NCI-H2171 treated with DMSO at 0.1 percent for 48 hours (cell line): Measurements from ENCODE around the gene CX3CR1.
"Not testable (repeated sequence)": the region's sequence is repeated elsewhere in the genome, so short reads cannot be mapped to it uniquely, and the experiment has no call there.

Source experiments
- DNase-seq: peaks from one replicate; lab custom pipeline; 2025; lab: John Stamatoyannopoulos, UW

CX3CR1 gene

DNA sequence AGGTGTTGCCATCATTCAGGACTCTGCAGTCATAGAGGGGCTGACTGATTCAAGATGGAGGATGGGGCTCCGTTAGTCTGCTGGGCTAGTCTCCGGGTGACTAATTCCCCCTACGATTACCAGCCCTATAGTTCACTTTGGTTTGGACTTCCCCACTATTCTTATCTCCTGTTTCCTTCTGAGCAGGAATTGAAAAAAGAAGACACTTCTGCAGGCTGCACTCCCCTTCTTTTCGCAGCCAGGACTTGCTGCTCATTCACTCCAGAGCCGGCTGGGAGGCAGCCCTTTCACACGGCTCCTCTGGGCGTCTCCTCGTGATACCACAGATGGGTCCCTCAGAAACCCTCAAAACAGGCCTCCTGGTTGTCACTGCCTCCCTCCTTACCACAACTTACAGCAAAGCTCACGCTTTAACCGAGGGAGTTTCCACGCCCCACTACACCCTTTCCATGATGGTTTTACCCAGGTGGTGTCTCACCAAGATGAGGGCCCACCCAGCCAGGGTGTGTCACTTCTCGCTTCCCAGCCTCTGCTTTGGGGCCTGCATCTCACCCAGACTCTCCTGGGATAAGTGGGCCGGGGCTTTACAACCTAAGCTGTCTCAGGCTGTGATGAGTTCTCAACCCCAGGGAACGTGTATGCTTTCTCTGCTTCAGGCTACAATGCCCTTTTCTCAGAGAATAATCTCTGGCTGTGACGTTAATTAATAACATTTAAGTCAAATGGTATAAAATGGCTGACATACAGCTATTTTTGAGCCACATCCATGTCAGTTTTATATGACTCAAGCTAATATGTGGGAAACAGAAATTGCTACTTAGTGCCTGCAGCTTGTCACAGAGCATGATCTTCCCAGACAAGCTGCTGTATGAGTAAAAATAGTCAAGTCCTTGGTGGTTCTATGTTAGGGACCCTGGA is 11.9 kb downstream of the CX3CR1 start:
- no peak for DNase-seq

DNA sequence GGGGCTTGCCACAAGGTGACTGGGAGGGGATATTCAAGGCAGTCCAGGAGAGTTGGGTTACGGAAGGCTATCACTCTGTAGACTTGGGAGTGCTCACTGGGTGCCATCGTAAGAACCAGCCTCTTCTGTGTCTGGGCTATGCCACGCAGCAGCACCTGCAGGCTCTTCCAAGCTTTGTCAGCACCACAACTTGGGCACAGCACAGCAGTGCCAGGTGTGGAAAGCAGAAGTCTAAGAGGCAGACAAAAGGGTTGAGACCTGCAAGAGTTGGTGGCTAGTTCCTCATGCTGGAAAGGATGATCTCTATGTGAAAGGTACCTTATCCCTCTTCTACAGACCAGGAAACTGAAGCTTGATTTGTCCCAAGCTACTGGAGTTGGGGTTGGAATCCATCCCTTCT is 15.8 kb downstream of the CX3CR1 start:
- DNase-seq: no peak

DNA sequence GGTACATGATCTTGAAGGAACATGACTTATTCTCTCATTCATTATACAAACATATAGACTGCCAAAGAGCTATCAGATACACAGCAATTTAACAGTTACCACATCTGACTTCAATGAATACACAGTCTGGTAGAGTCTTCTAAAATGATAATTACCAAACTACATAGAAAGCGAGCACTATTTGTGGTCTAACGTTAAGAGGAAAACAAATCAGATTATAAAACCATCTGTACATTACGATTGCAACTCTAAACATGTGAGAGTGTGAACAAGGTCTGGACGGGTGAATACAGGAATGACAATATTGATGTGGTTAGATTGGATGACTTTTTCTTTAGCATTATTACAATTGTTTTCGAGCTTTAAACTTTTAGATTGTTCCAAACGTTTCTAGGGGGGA is 16.3 kb downstream of the CX3CR1 start:
- DNase-seq: no peak

DNA sequence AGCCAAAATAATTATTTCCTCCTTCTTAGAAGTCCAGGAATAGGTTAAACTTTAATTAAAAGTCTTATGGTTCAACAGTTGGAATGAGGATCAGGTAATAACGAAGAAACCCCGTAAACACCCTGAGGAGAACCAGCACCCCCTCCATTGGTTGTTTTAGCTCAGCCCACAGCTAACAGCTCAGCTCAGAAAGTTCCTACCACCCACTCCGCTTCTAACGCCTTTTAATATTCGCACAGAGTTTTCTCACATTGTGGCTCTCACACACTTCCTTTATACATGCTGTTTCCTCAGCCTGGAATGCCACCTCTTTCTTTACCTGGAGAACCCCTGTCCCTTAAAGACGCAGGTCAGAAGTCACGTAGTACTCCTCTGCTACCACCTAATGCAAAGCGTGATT is 17.0 kb downstream of the CX3CR1 start:
- DNase-seq: no peak

DNA sequence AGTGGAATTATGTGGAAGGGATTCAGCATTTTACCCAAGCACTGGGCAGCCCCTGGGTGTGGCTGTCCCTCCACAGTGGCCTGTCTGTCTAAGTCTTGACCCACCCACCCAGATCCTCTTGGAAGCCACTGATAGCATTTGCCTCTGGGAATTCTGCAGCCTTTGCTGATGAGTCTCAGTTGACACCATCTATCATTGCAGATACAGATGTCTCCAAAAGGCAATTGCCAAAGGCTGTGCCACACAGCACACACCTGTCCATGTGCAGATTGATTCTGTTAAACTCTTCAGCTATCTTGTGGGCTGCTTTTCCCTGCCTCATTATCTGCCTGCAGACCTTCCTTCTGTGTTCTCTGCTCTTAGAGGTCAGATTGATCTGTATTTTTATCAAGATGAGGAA is 18.1 kb downstream of the CX3CR1 start:
- DNase-seq: no peak

DNA sequence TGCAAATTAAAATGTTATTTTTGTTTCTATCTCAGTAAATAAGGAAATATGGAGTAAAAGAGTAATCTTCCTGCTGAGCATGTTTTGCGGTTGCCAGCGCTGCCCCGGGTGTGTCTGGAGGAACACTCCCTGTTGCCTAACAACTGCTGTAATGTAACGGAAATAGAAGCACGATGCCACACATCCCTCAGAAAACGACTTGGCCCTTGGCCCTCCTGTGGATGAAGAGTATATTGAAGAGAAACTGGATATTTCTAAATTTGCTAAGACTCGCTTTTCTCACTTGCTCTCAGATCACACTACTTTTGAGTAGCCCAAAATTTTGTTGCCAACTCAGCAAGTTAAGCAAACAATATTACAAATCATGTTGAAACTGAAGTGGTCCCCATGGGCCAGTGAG is 18.9 kb downstream of the CX3CR1 start:
- DNase-seq: peak; percentile 45

DNA sequence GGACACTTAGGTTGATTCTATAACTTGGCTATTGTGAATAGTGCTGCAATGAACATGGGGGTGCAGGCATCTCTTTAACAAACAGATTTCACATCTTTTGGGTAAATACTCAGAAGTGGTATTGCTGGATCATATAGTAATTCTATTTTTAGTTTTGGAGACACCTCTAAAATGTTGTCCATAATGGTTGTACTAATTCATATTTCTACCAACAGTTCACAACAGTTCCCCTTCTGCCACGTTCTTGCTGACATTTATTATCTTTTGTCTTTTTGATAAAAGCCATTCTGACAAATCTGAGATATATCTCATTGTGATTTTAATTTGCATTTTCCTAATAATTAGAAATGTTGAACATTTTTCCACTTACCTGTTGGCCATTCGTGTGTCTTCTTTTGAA is 19.5 kb downstream of the CX3CR1 start:
- DNase-seq: no peak

DNA sequence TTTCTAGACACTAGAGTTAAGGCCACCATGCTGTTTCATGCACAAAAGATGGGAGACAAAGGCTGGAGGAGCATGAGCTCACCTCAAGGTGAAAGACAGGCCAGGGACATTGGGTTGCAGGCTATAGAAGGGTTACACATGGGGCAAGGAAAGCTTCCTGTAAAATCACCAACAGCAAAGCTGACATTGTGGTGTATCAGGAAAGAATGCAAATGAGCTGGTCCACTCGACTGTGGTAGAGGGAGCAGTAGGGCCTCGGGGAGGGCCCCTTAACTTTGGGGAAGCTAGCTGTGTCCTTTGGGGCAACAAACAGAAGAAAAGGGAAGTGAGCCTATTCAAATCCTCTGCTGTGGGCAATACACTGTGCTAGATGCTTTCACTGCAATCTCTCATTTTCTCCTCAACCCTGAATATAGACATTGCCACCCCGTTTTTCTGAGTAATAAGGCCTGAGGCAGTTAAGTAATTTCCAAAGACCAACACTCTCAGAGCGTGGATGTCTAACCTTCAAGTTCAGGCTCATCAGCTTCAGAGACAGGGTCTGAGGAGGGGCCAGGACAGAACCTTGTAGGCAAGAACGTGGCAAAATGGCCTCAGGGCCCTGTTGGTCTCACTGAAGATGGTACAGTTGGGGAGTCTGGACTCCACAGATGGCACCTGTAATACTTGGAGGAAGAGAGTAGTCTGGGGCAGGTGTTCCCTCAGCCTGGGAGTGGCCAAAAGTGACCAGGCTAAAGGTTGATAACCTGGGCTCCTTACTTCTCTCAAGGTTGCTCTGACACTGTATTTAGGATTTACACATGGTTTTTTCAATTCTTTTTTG is 24.1 kb downstream of the CX3CR1 start:
- DNase-seq: no peak

DNA sequence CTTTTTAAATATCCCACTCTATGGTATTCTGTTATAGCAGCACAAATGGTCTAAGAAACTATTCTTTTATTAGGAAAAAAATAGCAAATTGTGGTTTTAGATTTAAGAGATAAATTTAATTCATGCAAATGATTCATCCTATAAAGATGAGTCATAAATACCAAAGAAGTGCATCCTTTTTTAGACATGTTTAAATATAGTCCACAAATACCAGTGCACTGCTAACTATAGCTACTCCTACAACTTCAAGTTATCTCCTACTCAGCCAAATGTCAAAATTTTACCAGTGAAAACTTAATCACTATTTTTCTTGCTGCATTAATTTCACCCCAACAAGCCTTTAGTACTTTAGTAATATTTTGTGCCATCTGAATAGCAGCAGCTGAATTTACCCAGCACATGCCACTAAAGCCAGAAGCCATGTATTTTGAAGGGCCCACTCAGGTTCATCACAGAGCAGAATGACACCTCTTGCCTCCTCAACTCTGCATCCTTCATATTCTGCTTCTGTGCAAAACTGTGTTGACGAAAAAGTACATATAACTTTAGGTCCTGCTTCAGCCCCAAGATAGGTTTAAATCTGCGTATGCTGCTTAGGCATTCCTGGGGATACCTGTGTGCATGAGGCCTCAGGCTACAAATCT is 24.9 kb downstream of the CX3CR1 start:
- no peak for DNase-seq

DNA sequence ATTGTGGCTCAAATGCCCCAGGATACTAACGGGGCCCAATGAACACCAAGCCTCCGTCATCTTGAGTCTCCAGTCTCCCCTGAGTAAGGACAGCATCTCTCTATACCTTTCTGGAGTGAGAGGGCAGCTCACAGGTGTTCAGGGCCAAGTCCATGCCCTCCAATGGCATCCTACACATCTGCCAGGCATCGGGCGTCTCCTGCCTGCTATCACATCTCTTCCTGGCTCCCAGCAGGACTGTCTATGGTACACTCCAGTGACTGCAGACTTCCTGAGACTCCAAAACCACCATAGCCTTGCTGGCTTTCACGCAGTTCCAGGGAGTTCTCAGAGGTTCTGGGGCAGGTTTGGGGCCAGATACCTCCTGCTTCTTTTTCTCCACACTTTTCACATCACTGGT is 28.3 kb downstream of the CX3CR1 start:
- no peak for DNase-seq

DNA sequence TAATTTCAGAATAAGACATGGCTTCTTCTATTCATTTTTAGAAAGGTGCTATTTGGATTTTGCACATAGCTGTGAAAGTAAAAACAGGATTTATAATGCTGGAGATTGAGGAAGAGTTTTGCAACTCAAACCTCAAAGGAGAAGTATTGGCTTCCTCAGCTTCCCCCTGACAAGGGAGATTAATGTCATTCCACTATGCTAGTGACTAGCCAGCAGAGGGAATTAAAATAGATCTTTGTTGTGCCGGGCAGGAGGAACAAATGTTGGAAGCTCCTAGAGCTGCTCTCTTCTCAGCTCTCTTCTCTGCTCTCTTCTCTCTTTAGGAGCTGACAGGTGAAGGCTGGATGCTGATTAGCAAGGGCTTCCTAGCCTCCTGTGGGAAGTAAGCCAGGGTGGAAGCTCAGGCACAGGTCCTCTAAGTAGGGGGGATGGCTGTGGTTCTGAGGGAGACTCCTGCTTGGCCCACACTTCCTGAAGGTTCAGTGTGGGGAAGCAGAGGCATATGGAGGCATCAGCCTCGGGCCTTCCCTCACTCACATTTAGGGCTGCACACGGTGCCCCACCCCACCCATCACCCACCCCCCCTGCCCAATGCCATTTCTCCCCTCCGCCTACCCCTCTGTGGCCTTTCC is 29.6 kb downstream of the CX3CR1 start:
- no peak for DNase-seq

DNA sequence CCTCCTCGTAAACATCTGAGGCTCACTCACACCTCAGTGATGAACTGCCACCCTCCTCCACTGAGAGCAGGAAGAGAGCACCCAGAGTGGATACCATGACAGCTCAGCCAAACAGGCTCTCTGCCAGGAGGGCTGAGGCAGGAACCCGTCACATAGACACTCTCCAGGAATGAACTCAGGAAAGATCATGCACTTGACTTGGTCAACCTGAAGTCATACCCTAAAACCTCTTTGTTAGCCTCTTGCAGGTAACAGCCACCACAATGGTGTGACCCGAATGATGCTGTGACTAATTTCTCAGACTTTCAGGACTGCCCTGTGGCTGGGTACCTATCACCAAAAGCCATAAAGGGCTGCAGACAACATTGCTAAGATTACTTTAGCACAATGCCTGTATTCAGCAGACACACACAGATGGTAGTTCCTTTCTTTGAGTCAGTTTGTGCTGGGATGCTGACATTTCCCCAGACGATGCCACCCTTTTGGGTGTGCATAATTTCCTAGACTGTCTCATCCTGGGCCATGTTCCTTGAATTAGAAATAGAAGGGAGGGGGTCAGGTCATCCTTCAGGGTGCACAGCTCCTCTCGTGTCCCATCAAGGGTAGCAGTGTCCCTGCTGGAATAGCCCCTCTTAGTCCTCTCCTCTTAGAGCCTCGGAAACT is 30.3 kb downstream of the CX3CR1 start:
- DNase-seq: no peak

DNA sequence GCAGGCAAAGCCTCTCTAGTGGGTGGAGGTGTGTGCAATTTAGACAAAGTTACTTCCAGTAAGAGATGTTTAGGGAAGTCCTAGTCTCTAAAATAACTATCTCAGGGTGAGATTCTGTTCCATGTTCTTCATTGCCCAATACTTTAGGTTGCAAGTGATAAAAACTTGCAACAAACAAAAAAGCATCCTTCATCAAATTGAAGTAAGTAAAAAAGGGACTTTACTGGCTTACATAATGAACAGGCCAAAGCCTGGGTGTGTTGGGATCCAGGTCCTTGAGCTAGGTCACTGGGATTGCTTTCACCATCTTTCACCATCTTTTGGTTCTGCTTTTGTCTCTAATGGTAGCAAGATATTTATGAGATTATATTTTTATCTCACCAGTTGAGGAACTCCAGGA is 38.3 kb downstream of the CX3CR1 start:
- DNase-seq: no peak

DNA sequence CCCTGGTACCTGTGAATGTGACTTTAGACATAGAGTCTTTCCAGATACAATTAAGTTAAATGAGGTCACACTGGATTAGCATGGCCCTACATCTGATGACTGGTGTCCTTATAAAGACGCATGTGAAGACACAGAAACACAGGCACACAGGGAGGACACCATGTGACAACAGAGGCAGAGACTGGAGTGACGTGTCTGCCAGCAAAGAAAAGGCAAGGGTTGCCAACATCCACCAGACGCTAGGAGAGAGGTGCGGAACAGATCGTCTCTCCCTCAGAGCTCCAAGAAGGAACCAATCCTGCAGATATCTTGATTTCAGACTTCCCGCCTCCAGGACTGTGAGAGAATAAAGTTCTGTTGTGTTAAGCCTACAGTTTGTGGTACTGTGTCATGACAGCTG is 42.8 kb downstream of the CX3CR1 start:
- DNase-seq: no peak

DNA sequence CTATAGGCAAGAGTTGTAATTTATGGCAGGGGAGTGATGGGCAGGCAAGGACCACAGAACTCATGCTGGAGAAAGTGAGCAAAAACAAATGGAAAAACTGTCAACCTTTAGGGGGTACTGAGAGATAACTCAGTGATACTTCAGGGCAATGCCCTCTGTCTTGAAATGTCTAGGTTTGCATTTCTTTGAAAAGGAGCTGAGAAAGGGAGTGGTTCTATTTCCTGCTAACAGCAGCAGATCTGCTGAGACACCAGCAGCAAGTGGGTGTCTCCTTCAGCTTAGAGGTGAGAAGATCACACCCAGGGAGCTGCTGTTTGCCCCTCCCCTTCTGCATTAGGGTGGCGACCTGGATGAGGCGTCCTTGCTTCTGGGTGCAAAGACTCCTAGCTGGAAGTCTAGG is 45.2 kb downstream of the CX3CR1 start:
- no peak for DNase-seq

DNA sequence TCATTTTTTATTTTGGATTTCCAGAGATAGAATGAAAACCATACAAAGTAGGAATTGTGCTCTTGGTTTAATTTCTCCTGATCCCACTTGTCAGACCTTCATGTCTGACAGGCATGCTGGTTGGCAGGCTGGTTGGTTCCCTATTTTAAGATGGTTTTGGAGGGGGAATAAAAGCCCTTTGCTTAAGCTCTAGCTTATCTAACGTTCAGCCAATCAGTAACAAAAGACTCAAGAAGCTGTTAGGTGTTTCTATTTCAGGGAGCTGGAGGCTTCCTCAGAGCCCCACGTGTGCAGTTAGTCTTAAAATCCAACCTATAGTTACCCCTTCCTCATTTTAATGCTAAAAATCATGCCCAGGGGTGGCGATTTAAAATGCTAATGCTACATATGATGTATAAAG is 47.0 kb downstream of the CX3CR1 start:
- DNase-seq: no peak

DNA sequence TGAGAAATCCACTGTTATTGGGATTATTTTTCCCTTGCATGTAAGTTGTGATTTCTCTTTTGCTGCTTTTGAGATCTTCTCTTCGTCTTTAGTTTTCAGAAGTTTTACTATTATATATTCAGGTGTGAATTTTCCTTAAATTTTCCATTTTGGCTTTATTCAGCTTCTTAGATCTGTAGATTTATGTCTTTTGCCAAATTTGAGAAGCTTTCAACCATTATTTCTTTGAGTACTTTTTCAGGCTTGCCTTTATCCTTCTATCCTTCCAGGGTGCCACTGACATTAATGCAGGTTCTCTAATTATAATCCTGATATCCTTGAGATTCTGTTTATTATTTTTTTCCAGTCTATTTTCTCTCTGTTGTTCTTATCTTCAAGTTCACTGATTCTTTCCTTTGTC is 49.4 kb downstream of the CX3CR1 start:
- no peak for DNase-seq

DNA sequence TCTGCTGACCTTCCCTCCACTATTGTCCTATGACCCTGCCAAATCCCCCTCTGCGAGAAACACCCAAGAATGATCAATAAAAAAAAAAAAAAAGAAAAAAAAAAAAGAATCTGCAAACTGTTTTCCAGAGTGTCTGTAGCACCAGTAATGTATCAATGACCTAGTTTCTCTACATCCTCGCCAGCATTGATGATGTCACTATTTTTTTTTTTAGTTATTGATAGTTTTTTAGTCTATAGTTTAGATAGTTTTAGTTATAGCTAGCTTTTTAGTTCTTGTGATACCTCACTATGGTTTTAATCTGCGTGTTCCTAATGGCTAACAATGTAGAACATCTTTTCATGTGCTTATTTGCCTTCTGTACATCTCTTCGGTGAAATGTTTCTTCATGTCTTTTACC is 51.3 kb downstream of the CX3CR1 start:
- DNase-seq: no peak

DNA sequence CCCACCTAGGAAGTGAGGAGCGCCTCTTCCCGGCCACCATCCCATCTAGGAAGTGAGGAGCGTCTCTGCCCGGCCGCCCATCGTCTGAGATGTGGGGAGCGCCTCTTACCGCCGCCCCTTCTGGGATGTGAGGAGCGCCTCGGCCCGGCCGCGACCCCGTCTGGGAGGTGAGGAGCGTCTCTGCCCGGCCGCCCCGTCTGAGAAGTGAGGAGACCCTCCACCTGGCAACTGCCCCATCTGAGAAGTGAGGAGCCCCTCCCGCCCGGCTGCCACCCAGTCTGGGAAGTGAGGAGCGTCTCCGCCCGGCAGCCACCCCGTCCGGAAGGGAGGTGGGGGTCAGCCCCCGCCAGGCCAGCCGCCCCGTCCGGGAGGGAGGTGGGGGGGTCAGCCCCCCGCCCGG is 52.2 kb downstream of the CX3CR1 start:
- DNase-seq: not testable (repeated sequence)

DNA sequence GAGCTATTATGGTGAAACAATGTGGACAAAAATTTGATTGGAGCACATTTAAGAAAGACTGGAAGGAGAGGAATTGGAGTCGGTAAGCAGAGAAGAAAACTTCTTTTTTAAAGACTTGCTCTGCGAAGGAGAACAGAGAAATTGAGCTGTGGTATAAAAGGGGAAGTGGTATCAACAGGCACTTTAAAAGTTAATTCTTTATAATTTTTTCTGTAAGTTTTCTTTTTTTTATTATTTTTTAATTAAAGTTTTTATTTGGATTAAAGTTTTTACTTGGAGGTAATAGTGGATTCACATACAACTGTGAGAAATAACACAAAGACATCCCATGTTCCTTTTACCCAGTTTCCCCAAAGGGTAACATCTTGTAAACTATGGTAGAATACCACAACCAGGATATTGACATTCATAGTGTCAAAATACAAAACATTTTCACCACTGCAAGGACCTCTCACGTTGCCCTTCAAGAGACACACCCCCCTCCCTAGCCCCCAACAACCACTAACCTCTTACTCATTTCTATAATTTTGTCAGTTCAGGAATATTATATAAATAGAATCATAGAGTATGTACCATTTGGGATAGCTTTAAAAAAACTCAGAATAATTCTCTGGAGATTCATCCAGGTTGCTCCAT is 53.6 kb downstream of the CX3CR1 start:
- DNase-seq: no peak

DNA sequence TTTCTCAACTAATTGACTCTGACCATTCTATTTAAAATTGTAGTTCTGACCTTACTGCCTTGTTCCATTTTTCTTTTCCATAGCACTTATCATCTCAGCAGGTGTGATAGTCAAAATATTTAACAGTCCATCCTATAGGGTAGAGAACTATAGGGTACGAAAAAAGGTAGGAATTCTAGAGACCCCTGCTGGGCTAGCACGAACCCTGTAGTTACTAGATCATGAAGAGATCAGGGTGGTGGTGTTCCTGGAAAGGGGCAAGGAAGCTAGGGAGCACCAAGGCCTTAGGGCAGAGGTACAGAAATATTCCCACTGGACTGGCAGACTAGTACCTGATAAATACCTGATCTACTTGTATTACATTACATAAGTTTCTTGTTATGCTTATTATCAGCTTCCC is 55.5 kb downstream of the CX3CR1 start:
- DNase-seq: no peak
